Muscle of arm (tissue), 12 donors: ENCODE results near the gene NCKAP5. TPM values are rescaled to one million over a fixed set of nuclear protein-coding genes. Genes with fewer than 3 reads are reported as not detected.
"Not testable (repeated sequence)": the region's sequence is repeated elsewhere in the genome, so short reads cannot be mapped to it uniquely, and the experiment has no call there.

Experiments used
- DNase-seq: peaks from one replicate; pipeline ENCODE4 v3.0.0-alpha.2; 2013
- polyA plus RNA-seq, 12 donors: library from polyadenylated mRNA; unstranded; fragments of 120-200 nt; gene quantifications; one replicate each; pipeline ENCODE4 v1.2.1, GENCODE V29; 2013; ENCODE audit not compliant: insufficient read length in 12 of 12

The NCKAP5 gene
- polyA plus RNA-seq, 12 donors: 3.1 to 17.3 (median 5.4) TPM; not detected in 1

- no peak for DNase-seq
These were observed 754.8 kb downstream of the NCKAP5 start for GRCh38 chr2:132813422-132813821.

GRCh38 chr2:132811148-132811915, 756.9 kb downstream of the NCKAP5 start:
- DNase-seq: no peak

GRCh38 chr2:132809962-132810361, 758.3 kb downstream of the NCKAP5 start:
- not testable (repeated sequence) for DNase-seq

- peak; percentile 40 for DNase-seq
These were observed 764.2 kb downstream of the NCKAP5 start for GRCh38 chr2:132804051-132804450.

GRCh38 chr2:132798341-132798740, 769.9 kb downstream of the NCKAP5 start:
- no peak for DNase-seq

GRCh38 chr2:132797556-132797955, 770.7 kb downstream of the NCKAP5 start:
- no peak for DNase-seq

- no peak for DNase-seq
These were observed 771.2 kb downstream of the NCKAP5 start for GRCh38 chr2:132797071-132797470.

- no peak for DNase-seq
These were observed 773.0 kb downstream of the NCKAP5 start for GRCh38 chr2:132795220-132795619.

GRCh38 chr2:132793532-132793931, 774.7 kb downstream of the NCKAP5 start:
- DNase-seq: no peak

- peak; percentile 18 for DNase-seq
These were observed 778.0 kb downstream of the NCKAP5 start for GRCh38 chr2:132790207-132790785.

GRCh38 chr2:132789066-132789465, 779.2 kb downstream of the NCKAP5 start:
- no peak for DNase-seq

- no peak for DNase-seq
These were observed 779.9 kb downstream of the NCKAP5 start for GRCh38 chr2:132788310-132788838.

GRCh38 chr2:132783883-132784282, 784.4 kb downstream of the NCKAP5 start:
- no peak for DNase-seq

GRCh38 chr2:132782176-132782783, 786.0 kb downstream of the NCKAP5 start:
- DNase-seq: no peak

- DNase-seq: peak; percentile 32
These were observed 787.6 kb downstream of the NCKAP5 start for GRCh38 chr2:132780651-132781050.

GRCh38 chr2:132779206-132779721, 789.0 kb downstream of the NCKAP5 start:
- DNase-seq: no peak

- no peak for DNase-seq
These were observed 792.0 kb downstream of the NCKAP5 start for GRCh38 chr2:132776287-132776686.

GRCh38 chr2:132774189-132774588, 794.1 kb downstream of the NCKAP5 start:
- DNase-seq: no peak

GRCh38 chr2:132773331-132773730, 794.9 kb downstream of the NCKAP5 start:
- DNase-seq: no peak

- no peak for DNase-seq
These were observed 795.9 kb downstream of the NCKAP5 start for GRCh38 chr2:132772340-132772739.

- DNase-seq: no peak
These were observed 801.7 kb downstream of the NCKAP5 start for GRCh38 chr2:132766573-132766972.

GRCh38 chr2:132761437-132761836, 806.8 kb downstream of the NCKAP5 start:
- DNase-seq: no peak

GRCh38 chr2:132760971-132761370, 807.3 kb downstream of the NCKAP5 start:
- DNase-seq: no peak
